ENCODE data around the gene EPM2AIP1.
"Not testable (repeated sequence)": the region's sequence is repeated elsewhere in the genome, so short reads cannot be mapped to it uniquely, and the experiment has no call there.

Gene EPM2AIP1

GRCh38 chr3:36993326-36994283 is 674 bp upstream of the EPM2AIP1 start, which contains the start of gene MLH1:
TSS of gene MLH1 (plus strand) at chr3:36993518. CDS start at chr3:36993548, 30 bp downstream.
- DNase-seq (ENCODE audit: low spot score) = peak; percentile 100

GRCh38 chr3:36991923-36992805 is 767 bp downstream of the EPM2AIP1 start:
- DNase-seq (ENCODE audit: low spot score) = peak; percentile 48

GRCh38 chr3:36991147-36991546 is 1.8 kb downstream of the EPM2AIP1 start:
- DNase-seq (ENCODE audit: low spot score) = no peak

- no peak for DNase-seq (ENCODE audit: low spot score)
Measured at GRCh38 chr3:36989568-36989967, 3.4 kb downstream of the EPM2AIP1 start.

GRCh38 chr3:36989005-36989404 is 3.9 kb downstream of the EPM2AIP1 start:
- no peak for DNase-seq (ENCODE audit: low spot score)

- DNase-seq (ENCODE audit: low spot score) = no peak
Measured at GRCh38 chr3:36988356-36988755, 4.6 kb downstream of the EPM2AIP1 start.

- DNase-seq (ENCODE audit: low spot score) = no peak
Measured at GRCh38 chr3:36981006-36981405, 11.9 kb downstream of the EPM2AIP1 start.

GRCh38 chr3:36973139-36973538 is 19.8 kb downstream of the EPM2AIP1 start:
- DNase-seq (ENCODE audit: low spot score) = no peak

GRCh38 chr3:36972163-36972562 is 20.8 kb downstream of the EPM2AIP1 start:
- no peak for DNase-seq (ENCODE audit: low spot score)

GRCh38 chr3:36969540-36970432 is 23.1 kb downstream of the EPM2AIP1 start:
- DNase-seq (ENCODE audit: low spot score) = no peak

- no peak for DNase-seq (ENCODE audit: low spot score)
Measured at GRCh38 chr3:36969085-36969484, 23.8 kb downstream of the EPM2AIP1 start.

- no peak for DNase-seq (ENCODE audit: low spot score)
Measured at GRCh38 chr3:36965440-36965839, 27.5 kb downstream of the EPM2AIP1 start.

GRCh38 chr3:36964817-36965216 is 28.1 kb downstream of the EPM2AIP1 start:
- DNase-seq (ENCODE audit: low spot score) = no peak

GRCh38 chr3:36964331-36964730 is 28.6 kb downstream of the EPM2AIP1 start:
- DNase-seq (ENCODE audit: low spot score) = no peak

GRCh38 chr3:36963008-36963407 is 29.9 kb downstream of the EPM2AIP1 start:
- not testable (repeated sequence) for DNase-seq (ENCODE audit: low spot score)

GRCh38 chr3:36960502-36960901 is 32.4 kb downstream of the EPM2AIP1 start:
- DNase-seq (ENCODE audit: low spot score) = no peak

GRCh38 chr3:36959821-36960220 is 33.1 kb downstream of the EPM2AIP1 start:
- DNase-seq (ENCODE audit: low spot score) = no peak

GRCh38 chr3:36957862-36958686 is 34.9 kb downstream of the EPM2AIP1 start:
- DNase-seq (ENCODE audit: low spot score) = no peak

- no peak for DNase-seq (ENCODE audit: low spot score)
Measured at GRCh38 chr3:36957063-36957462, 35.9 kb downstream of the EPM2AIP1 start.

- no peak for DNase-seq (ENCODE audit: low spot score)
Measured at GRCh38 chr3:36956155-36956554, 36.8 kb downstream of the EPM2AIP1 start.
